NB4 (cell line): ENCODE results near the gene TMTC3.

Experiments used
- MYC ChIP-seq: IDR thresholded peaks from 2 replicates; pipeline ENCODE4 v1.6.1; 2011; ENCODE audit warnings: low read depth, low read length
- POLR2A ChIP-seq: IDR thresholded peaks from 2 replicates; pipeline ENCODE4 v1.6.1; 2011; ENCODE audit warnings: mild to moderate bottlenecking; ENCODE audit not compliant: insufficient read length; ENCODE audit errors: extremely low read depth
- TF ChIP-seq, protein P1 (sequence below): IDR thresholded peaks from one replicate; pipeline ENCODE4 v1.5.1; 2012; ENCODE audit warnings: low read depth, low read length
- TF ChIP-seq, protein P2 (sequence below): IDR thresholded peaks from 2 replicates; pipeline ENCODE4 v1.6.1; 2011; ENCODE audit warnings: low read depth, low read length

DNA sequence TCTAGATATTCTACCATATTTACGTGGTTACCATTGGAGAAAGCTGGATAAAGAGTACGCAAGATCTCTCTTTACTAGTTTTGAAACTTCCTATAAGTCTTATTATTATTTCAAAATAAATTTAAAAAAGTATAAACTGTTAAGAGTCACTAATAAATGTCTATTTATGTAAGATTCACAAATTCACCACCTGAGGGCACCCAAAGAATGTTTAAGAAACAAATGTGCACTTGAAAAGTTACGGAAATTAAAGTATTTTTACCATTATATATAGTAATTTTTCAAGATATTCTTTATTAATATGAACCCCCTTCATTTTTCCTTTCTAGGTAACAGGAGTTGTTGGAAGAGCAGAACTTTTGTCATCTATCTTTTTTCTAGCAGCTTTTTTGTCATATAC, 11.9 kb downstream of the TMTC3 start:
- TF ChIP-seq, protein P1, sequence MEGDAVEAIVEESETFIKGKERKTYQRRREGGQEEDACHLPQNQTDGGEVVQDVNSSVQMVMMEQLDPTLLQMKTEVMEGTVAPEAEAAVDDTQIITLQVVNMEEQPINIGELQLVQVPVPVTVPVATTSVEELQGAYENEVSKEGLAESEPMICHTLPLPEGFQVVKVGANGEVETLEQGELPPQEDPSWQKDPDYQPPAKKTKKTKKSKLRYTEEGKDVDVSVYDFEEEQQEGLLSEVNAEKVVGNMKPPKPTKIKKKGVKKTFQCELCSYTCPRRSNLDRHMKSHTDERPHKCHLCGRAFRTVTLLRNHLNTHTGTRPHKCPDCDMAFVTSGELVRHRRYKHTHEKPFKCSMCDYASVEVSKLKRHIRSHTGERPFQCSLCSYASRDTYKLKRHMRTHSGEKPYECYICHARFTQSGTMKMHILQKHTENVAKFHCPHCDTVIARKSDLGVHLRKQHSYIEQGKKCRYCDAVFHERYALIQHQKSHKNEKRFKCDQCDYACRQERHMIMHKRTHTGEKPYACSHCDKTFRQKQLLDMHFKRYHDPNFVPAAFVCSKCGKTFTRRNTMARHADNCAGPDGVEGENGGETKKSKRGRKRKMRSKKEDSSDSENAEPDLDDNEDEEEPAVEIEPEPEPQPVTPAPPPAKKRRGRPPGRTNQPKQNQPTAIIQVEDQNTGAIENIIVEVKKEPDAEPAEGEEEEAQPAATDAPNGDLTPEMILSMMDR: peak; percentile 8
- TF ChIP-seq, protein P2, sequence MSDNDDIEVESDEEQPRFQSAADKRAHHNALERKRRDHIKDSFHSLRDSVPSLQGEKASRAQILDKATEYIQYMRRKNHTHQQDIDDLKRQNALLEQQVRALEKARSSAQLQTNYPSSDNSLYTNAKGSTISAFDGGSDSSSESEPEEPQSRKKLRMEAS: no peak
- TF ChIP-seq POLR2A: no peak
- no peak for TF ChIP-seq MYC
